Measurements from ENCODE around the gene CTNND2.

CTNND2 gene

GRCh38 chr5:11054014-11054413, 850.2 kb downstream of the CTNND2 start:
- H3K4me3 ChIP-seq (ENCODE audit: low read depth, low read length) = no peak overlapping the region
- no peaks in the 10 kb centered on the region for H3K27me3 ChIP-seq
- no peak for TF ChIP-seq CTCF (IDR thresholded peaks at IDR 0.05; ENCODE audit: low read depth, low read length)
- no peaks in the 10 kb centered on the region for H3K36me3 ChIP-seq
- no peak for DNase-seq
- H3K4me1 ChIP-seq = no peaks in the 10 kb centered on the region
- no peaks in the 10 kb centered on the region for H3K9me3 ChIP-seq

- no peak for TF ChIP-seq CTCF (IDR thresholded peaks at IDR 0.05; ENCODE audit: low read depth, low read length)
- H3K27me3 ChIP-seq = no peaks in the 10 kb centered on the region
- DNase-seq = no peak
- no peaks in the 10 kb centered on the region for H3K9me3 ChIP-seq
- H3K4me1 ChIP-seq = no peaks in the 10 kb centered on the region
- H3K36me3 ChIP-seq = no peaks in the 10 kb centered on the region
- no peak overlapping the region for H3K4me3 ChIP-seq (ENCODE audit: low read depth, low read length)
Observed at GRCh38 chr5:11052871-11053270, 851.4 kb downstream of the CTNND2 start.

- H3K4me1 ChIP-seq = no peaks in the 10 kb centered on the region
- no peaks in the 10 kb centered on the region for H3K9me3 ChIP-seq
- no peak overlapping the region for H3K4me3 ChIP-seq (ENCODE audit: low read depth, low read length)
- no peak for DNase-seq
- no peak for TF ChIP-seq CTCF (IDR thresholded peaks at IDR 0.05; ENCODE audit: low read depth, low read length)
- no peaks in the 10 kb centered on the region for H3K27me3 ChIP-seq
- no peaks in the 10 kb centered on the region for H3K36me3 ChIP-seq
Observed at GRCh38 chr5:11050596-11051304, 853.5 kb downstream of the CTNND2 start.

- Histone ChIP-seq H3K4me3 (ENCODE audit: low read depth, low read length) (no peak overlapping the region), H3K9me3 (no peaks in the 10 kb centered on the region), H3K36me3 (no peaks in the 10 kb centered on the region), H3K27me3 (no peaks in the 10 kb centered on the region), H3K4me1 (no peaks in the 10 kb centered on the region)
- TF ChIP-seq CTCF (IDR thresholded peaks at IDR 0.05; ENCODE audit: low read depth, low read length) = peak; percentile 20; the same call in 1 of the 2 replicates
- no peak for DNase-seq
Observed at GRCh38 chr5:11048760-11049159, 855.5 kb downstream of the CTNND2 start.

DNA sequence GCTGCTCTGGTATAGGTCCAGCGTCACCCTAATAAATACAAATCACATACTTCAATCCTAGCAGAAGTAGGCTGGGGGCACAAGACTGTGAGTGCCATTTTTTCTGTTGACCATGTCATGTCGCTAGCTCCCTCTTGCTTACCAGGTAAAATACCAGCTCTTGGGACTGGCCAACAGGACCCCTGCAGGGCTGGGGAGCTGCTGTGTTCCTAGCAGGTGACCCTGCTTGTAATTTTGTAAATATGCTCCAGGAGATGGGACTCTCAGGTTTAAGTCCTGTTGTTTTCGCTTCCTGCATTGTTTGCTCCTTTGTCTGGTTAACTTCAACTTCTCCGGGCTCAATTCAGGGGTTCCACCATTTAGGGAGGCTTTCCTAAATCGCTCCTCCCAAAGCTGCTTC, 856.6 kb downstream of the CTNND2 start:
- Histone ChIP-seq H3K27me3 (no peaks in the 10 kb centered on the region), H3K4me1 (no peaks in the 10 kb centered on the region), H3K36me3 (no peaks in the 10 kb centered on the region), H3K9me3 (no peaks in the 10 kb centered on the region), H3K4me3 (ENCODE audit: low read depth, low read length) (no peak overlapping the region)
- DNase-seq = no peak
- TF ChIP-seq CTCF (IDR thresholded peaks at IDR 0.05; ENCODE audit: low read depth, low read length) = no peak

- no peak for TF ChIP-seq CTCF (IDR thresholded peaks at IDR 0.05; ENCODE audit: low read depth, low read length)
- H3K9me3 ChIP-seq = no peaks in the 10 kb centered on the region
- H3K4me3 ChIP-seq (ENCODE audit: low read depth, low read length) = no peak overlapping the region
- no peak for DNase-seq
- H3K36me3 ChIP-seq = no peaks in the 10 kb centered on the region
- H3K27me3 ChIP-seq = no peaks in the 10 kb centered on the region
- H3K4me1 ChIP-seq = no peaks in the 10 kb centered on the region
Observed at GRCh38 chr5:11047030-11047429, 857.2 kb downstream of the CTNND2 start.
